Activated CD8-positive, alpha-beta T cell treated with anti-CD3 and anti-CD28 coated beads for 36 hours (primary cell): ENCODE data around the gene LACRT. TPM values are rescaled to one million over a fixed set of nuclear protein-coding genes. Genes with fewer than 3 reads are reported as not detected.

ENCODE experiments used
- ATAC-seq: fragments of 200-7000 bp; cut with Tn5 transposase; one replicate; pipeline ENCODE4 v1.10.0; 2021; ENCODE audit warnings: mild to moderate bottlenecking, moderate library complexity
- CTCF ChIA-PET: fragments of 350-600 bp; sonication (Branson Sonifier 250); formaldehyde crosslinking; loops from one replicate; lab custom pipeline; 2021; ENCODE audit warnings: antibody characterized with exemption; lab: Charles Lee
- POLR2A ChIA-PET: fragments of 350-600 bp; sonication (Branson Sonifier 250); formaldehyde crosslinking; loops from one replicate; lab custom pipeline; 2021; ENCODE audit warnings: antibody characterized with exemption; lab: Charles Lee
- DNase-seq: peaks from one replicate; pipeline ENCODE4 v3.0.0-alpha.2; 2020
- H3K27ac Mint-ChIP-seq: one replicate; pipeline ENCODE4 v1.8.0; 2021; ENCODE audit warnings: mild to moderate bottlenecking, mixed read lengths
- H3K27me3 Mint-ChIP-seq: one replicate; pipeline ENCODE4 v1.8.0; 2021; ENCODE audit warnings: mixed read lengths
- H3K36me3 Mint-ChIP-seq: one replicate; pipeline ENCODE4 v1.8.0; 2021; ENCODE audit warnings: low read depth, mixed read lengths
- H3K4me1 Mint-ChIP-seq: one replicate; pipeline ENCODE4 v1.8.0; 2021; ENCODE audit warnings: low read depth, mixed read lengths
- H3K4me3 Mint-ChIP-seq: one replicate; pipeline ENCODE4 v1.8.0; 2021; ENCODE audit warnings: mild to moderate bottlenecking, moderate library complexity, mixed read lengths
- H3K9me3 Mint-ChIP-seq: one replicate; pipeline ENCODE4 v1.8.0; 2021; ENCODE audit warnings: mixed read lengths
- CTCF ChIP-seq: fragments of 200-600 bp; IDR thresholded peaks from one replicate; pipeline ENCODE4 v1.8.0; 2022; ENCODE audit warnings: antibody characterized with exemption, mild to moderate bottlenecking
- intact Hi-C: fragments of 100-400 bp; cut with micrococcal nuclease; formaldehyde crosslinking; loops from one replicate; pipeline ENCODE4 v1.10.0; 2022
- total RNA-seq, 2 experiments: library from RNA; stranded (reverse); gene quantifications; one replicate each; pipeline ENCODE4 v1.2.3, GENCODE V29; 2021

The LACRT gene
- total RNA-seq, 2 experiments from 2014 or later, result not detected

- H3K4me1 Mint-ChIP-seq, result no peaks in the 10 kb centered on the region
- CTCF ChIA-PET, result interaction anchor here (1.0 to 1.1 kb wide), 2 partner anchors 11 to 417 kb away, joined by 4 to 6 read pairs; no protein-coding TSS in a partner anchor
- ATAC-seq (no peak), DNase-seq (no peak)
- no peak for TF ChIP-seq CTCF
- no peaks in the 10 kb centered on the region for H3K36me3 Mint-ChIP-seq
- POLR2A ChIA-PET, result no interaction called here
- intact Hi-C loops, result no loop called here
- H3K27me3 Mint-ChIP-seq, result peaks cover 15% of the 10 kb centered on the region
- H3K4me3 Mint-ChIP-seq, result no peak overlapping the region
- H3K27ac Mint-ChIP-seq, result no peak overlapping the region
- no peaks in the 10 kb centered on the region for H3K9me3 Mint-ChIP-seq
Observed at GRCh38 chr12:54654926-54655325, 20.2 kb upstream of the LACRT start.

GRCh38 chr12:54653025-54653424, 18.3 kb upstream of the LACRT start:
- ChIA-PET POLR2A (no interaction called here), CTCF (interaction anchor here (1.2 to 1.5 kb wide), 3 partner anchors 9 to 56 kb away, joined by 3 to 5 read pairs (median 4); no protein-coding TSS in a partner anchor)
- intact Hi-C loops, result no loop called here
- Mint-ChIP-seq H3K4me3 (no peak overlapping the region), H3K4me1 (no peaks in the 10 kb centered on the region), H3K27ac (no peak overlapping the region), H3K27me3 (peaks cover 13% of the 10 kb centered on the region), H3K9me3 (no peaks in the 10 kb centered on the region), H3K36me3 (no peaks in the 10 kb centered on the region)
- ATAC-seq (no peak), DNase-seq (no peak)
- no peak for TF ChIP-seq CTCF

- no peak for TF ChIP-seq CTCF
- H3K36me3 Mint-ChIP-seq, result no peaks in the 10 kb centered on the region
- ChIA-PET POLR2A (no interaction called here), CTCF (interaction anchor here (1.6 to 2.7 kb wide), 2 partner anchors 29 to 72 kb away, joined by 3 to 6 read pairs; no protein-coding TSS in a partner anchor)
- H3K4me3 Mint-ChIP-seq, result no peak overlapping the region
- H3K9me3 Mint-ChIP-seq, result no peaks in the 10 kb centered on the region
- H3K27me3 Mint-ChIP-seq, result peaks cover 18% of the 10 kb centered on the region
- intact Hi-C loops, result no loop called here
- no peak for ATAC-seq
- H3K27ac Mint-ChIP-seq, result no peak overlapping the region
- DNase-seq, result no peak
- H3K4me1 Mint-ChIP-seq, result no peaks in the 10 kb centered on the region
Observed at GRCh38 chr12:54650889-54651288, 16.2 kb upstream of the LACRT start.

GRCh38 chr12:54650409-54650808, 15.7 kb upstream of the LACRT start:
- ChIA-PET CTCF (interaction anchor here (1.6 to 3.3 kb wide), 3 partner anchors 8 to 71 kb away, joined by 3 to 20 read pairs (median 6); no protein-coding TSS in a partner anchor), POLR2A (interaction anchor here (0.8 to 1.0 kb wide), 2 partner anchors 20 to 49 kb away, joined by 3 read pairs; no protein-coding TSS in a partner anchor)
- no peak for DNase-seq
- H3K27ac Mint-ChIP-seq, result no peak overlapping the region
- no peaks in the 10 kb centered on the region for H3K4me1 Mint-ChIP-seq
- no peak for ATAC-seq
- TF ChIP-seq CTCF, result no peak
- H3K4me3 Mint-ChIP-seq, result no peak overlapping the region
- H3K9me3 Mint-ChIP-seq, result no peaks in the 10 kb centered on the region
- H3K27me3 Mint-ChIP-seq, result peaks cover 20% of the 10 kb centered on the region
- no peaks in the 10 kb centered on the region for H3K36me3 Mint-ChIP-seq
- intact Hi-C loops, result no loop called here

GRCh38 chr12:54649825-54650224, 15.1 kb upstream of the LACRT start:
- Mint-ChIP-seq H3K4me3 (no peak overlapping the region), H3K27ac (no peak overlapping the region), H3K36me3 (no peaks in the 10 kb centered on the region), H3K27me3 (peaks cover 21% of the 10 kb centered on the region), H3K4me1 (no peaks in the 10 kb centered on the region), H3K9me3 (no peaks in the 10 kb centered on the region)
- no peak for TF ChIP-seq CTCF
- intact Hi-C loops, result no loop called here
- DNase-seq (no peak), ATAC-seq (no peak)
- ChIA-PET POLR2A (interaction anchor here (0.8 to 1.0 kb wide), 2 partner anchors 21 to 48 kb away, joined by 3 read pairs; no protein-coding TSS in a partner anchor), CTCF (interaction anchor here (1.6 to 3.3 kb wide), 3 partner anchors 8 to 71 kb away, joined by 3 to 20 read pairs (median 6); no protein-coding TSS in a partner anchor)
